Measurements from ENCODE around the gene WSCD2.

The WSCD2 gene

GRCh38 chr12:108238474-108238873, 109.4 kb downstream of the WSCD2 start:
- DNase-seq, result no peak

DNA sequence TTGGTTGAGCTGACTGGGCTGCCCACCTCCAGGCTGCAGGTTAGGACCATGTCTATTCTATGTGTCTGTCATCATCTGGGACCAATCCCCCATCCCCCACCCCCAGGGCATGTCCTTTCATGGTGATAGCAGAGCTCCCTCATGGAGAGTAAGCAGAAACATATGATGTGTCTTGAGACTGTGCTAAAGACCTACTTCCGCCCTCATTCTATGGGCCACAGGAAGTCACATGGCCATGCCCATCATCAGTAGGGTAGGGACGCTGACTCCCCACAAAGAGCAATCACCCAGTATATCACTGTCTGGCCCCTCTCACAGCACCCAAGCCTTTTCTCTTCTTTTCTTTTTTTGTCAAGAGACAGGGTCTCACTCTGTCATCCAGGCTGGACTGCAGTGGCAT, 110.3 kb downstream of the WSCD2 start:
- no peak for DNase-seq

- DNase-seq, result no peak
Observed at GRCh38 chr12:108240027-108240785, 111.1 kb downstream of the WSCD2 start.

- no peak for DNase-seq
Observed at GRCh38 chr12:108240928-108241327, 111.8 kb downstream of the WSCD2 start.

DNA sequence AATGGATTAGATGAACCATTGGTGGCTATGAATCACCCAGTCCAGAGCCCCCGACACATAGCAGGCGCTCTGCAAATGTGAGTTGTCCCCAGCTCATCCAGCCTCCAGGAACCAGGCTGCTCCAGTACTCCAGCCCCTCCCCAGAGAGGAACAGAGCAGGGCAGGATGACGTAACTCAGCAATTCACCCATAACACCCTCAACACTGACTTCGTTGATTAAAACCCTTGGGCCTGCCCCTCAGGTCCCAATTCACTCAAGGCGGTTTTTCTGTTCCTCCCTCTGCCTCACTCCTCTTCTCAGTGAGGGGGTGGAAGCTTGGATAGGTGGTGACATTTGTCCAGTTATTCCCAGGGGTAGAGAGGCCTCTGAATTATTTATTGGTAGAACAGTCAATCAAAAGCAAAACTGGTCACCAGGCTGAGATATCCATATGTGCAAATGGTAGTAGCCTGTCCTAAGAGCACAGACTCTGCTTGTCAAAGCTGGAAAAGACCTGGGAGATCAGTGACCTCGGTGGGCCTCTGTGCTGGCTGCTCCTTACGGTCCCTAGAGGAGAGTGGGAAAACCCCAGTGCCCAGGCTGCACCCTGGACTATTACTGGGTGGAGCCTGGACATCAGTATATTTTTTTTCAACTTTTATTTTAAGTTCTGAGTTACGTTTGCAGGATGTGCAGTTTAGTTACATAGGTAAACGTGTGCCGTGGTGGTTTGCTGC, 113.1 kb downstream of the WSCD2 start:
- no peak for DNase-seq

- no peak for DNase-seq
Observed at GRCh38 chr12:108247130-108247529, 118.0 kb downstream of the WSCD2 start.

- no peak for DNase-seq
Observed at GRCh38 chr12:108248011-108248410, 118.9 kb downstream of the WSCD2 start.

DNA sequence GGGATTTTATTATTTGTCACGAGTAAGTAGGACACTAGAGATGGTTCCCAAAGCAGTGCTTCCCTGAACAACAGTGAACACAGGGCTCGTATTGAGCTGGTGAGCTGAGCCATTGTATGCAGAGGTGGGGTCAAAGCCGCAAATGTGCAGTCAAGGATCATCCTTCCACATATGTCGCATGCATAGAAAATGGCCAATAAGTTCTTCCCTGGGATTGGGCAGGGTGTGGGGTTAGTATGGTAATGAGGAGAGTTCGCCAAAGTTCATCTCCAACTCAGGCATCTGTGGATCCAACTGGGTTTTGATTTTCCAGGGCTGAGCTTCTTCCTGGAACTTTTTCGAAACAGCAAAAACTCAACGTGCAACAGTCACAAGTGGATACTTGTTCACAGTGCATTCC, 123.4 kb downstream of the WSCD2 start:
- no peak for DNase-seq

- DNase-seq, result no peak
Observed at GRCh38 chr12:108253540-108253939, 124.5 kb downstream of the WSCD2 start.

- DNase-seq, result no peak
Observed at GRCh38 chr12:108254030-108254429, 124.9 kb downstream of the WSCD2 start.

GRCh38 chr12:108254517-108255251, 125.6 kb downstream of the WSCD2 start:
- no peak for DNase-seq

- no peak for DNase-seq
Observed at GRCh38 chr12:108255252-108255602, 126.1 kb downstream of the WSCD2 start.

DNA sequence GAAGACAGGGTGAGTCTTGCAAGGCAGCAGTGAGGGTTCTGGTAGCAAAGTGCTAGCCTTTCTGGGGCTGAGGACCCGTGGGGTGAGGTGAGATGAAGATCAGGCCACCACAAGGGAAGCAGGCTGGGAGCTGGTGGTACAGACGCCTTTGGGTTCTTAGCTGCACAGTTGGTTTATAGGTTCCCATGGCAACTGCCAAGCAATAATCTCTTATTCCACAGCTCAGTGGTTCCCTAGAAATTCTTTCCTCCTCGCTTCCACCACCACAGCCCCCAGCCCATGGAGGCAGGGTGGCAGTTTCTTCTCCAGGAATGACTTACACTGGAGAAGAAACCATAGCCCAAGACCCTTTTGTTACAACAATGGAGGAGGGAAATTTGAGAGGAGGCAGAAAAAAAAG, 127.9 kb downstream of the WSCD2 start:
- DNase-seq, result no peak

- no peak for DNase-seq
Observed at GRCh38 chr12:108257610-108258106, 128.6 kb downstream of the WSCD2 start.

- DNase-seq, result no peak
Observed at GRCh38 chr12:108260039-108260438, 131.0 kb downstream of the WSCD2 start.

GRCh38 chr12:108260969-108261368, 131.9 kb downstream of the WSCD2 start:
- no peak for DNase-seq

GRCh38 chr12:108265505-108265904, 136.4 kb downstream of the WSCD2 start:
- DNase-seq, result no peak

DNA sequence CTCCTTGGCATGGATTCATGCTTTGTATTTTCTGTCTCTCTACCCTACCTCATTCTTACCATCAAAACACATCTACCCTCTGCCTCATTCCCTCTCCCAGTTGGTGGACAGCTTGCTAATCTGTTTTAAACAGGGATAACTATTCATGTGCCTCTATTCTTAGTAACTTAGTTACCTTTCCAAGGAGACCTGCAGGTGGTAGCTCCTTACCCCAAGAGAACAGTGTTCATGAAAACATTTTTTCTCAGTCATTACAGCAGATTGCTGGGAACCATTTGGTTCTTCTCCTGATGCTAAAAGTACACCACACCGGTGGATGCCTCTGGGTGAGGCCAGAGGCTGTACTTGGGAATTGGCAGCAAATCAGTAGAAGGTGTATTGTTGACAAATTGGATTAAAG, 137.0 kb downstream of the WSCD2 start:
- no peak for DNase-seq

GRCh38 chr12:108267450-108267849, 138.4 kb downstream of the WSCD2 start:
- no peak for DNase-seq

DNA sequence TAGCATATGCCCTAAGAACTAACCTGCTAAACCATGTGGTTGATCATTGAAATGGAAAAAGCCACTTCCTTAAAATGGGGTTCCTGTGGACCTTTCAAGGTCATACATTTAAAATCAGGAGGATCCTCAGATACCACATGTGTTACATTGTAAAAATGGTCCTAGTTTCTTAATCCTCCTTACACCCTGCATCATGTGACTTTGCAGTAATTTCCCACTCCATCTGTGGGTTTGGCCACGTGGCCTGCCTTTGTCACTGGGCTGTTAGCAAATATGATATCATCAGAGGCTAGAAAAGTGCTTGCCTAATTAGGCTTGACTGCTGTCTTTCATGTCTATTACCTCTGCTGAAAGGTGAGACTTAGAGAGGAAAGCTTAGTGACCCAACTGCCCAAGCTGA, 139.3 kb downstream of the WSCD2 start:
- no peak for DNase-seq

- no peak for DNase-seq
Observed at GRCh38 chr12:108269224-108269623, 140.1 kb downstream of the WSCD2 start.

- DNase-seq, result no peak
Observed at GRCh38 chr12:108270035-108270848, 141.2 kb downstream of the WSCD2 start.

GRCh38 chr12:108270849-108271143, 141.7 kb downstream of the WSCD2 start:
- no peak for DNase-seq
